HepG2 (cell line): ENCODE measurements around the gene TANGO6. TPM values are rescaled to one million over a fixed set of nuclear protein-coding genes. Genes with fewer than 3 reads are reported as not detected.

ENCODE experiments used
- FOXA3 ChIP-seq: IDR thresholded peaks from 2 replicates; pipeline ENCODE4 v1.6.1; 2016; ENCODE audit warnings: missing genetic modification reagents, missing compliant biosample characterization
- HOXA5 ChIP-seq: sonication (generic); formaldehyde crosslinking; IDR thresholded peaks from 2 replicates; pipeline ENCODE4 v1.4.0; 2020; ENCODE audit warnings: missing genetic modification reagents
- PAXIP1 ChIP-seq: sonication (generic); formaldehyde crosslinking; conservative IDR thresholded peaks from 2 replicates; pipeline ENCODE4 v1.4.0; 2020; ENCODE audit warnings: mild to moderate bottlenecking, missing genetic modification reagents, moderate library complexity
- STAT5B ChIP-seq: sonication (generic); formaldehyde crosslinking; IDR thresholded peaks from 2 replicates; pipeline ENCODE4 v1.4.0; 2020; ENCODE audit warnings: missing genetic modification reagents
- ZNF879 ChIP-seq: sonication (generic); formaldehyde crosslinking; IDR thresholded peaks from 2 replicates; pipeline ENCODE4 v1.8.1; 2023; ENCODE audit warnings: missing genetic modification reagents
- polyA plus RNA-seq, 8 experiments: library from polyadenylated mRNA; depleted of rRNA in 3 of 8; stranded (reverse) in 7 of 8; unstranded in 1 of 8; fragments of >200 nt; fragmentation: Illumina TruSeq in 4 of 8; extraction: Trizol in 4 of 8; gene quantifications; 2 replicates each; pipeline versions ENCODE4 v1.2.1 to v1.2.3, GENCODE V29; 2011 to 2016; ENCODE audit warnings: low read depth in 4 of 8, missing spikeins in 1 of 8, mixed read lengths in 1 of 8; ENCODE audit not compliant: insufficient read depth in 1 of 8
- total RNA-seq, 5 experiments: library from RNA; depleted of rRNA; stranded (reverse); fragments of >200 nt; fragmentation: Illumina TruSeq; extraction: Trizol; gene quantifications; 2 replicates each; pipeline ENCODE4 v1.2.3, GENCODE V29; 2016; ENCODE audit warnings: low read depth in 1 of 5
- TF ChIP-seq, protein P1 (sequence below): sonication (generic); formaldehyde crosslinking; IDR thresholded peaks from 2 replicates; pipeline ENCODE4 v1.5.0; 2020; ENCODE audit warnings: mild to moderate bottlenecking, missing genetic modification reagents, borderline replicate concordance

TANGO6 gene
- total and polyA plus RNA-seq, 2 of the 13 experiments (the other 11 are each of a cell fraction or from before 2014, with no cell fraction given) = 7.2 to 13.3 TPM

GRCh38 chr16:68893710-68894705 lies 50.7 kb downstream of the TANGO6 start (continued):
- TF ChIP-seq, protein P1, sequence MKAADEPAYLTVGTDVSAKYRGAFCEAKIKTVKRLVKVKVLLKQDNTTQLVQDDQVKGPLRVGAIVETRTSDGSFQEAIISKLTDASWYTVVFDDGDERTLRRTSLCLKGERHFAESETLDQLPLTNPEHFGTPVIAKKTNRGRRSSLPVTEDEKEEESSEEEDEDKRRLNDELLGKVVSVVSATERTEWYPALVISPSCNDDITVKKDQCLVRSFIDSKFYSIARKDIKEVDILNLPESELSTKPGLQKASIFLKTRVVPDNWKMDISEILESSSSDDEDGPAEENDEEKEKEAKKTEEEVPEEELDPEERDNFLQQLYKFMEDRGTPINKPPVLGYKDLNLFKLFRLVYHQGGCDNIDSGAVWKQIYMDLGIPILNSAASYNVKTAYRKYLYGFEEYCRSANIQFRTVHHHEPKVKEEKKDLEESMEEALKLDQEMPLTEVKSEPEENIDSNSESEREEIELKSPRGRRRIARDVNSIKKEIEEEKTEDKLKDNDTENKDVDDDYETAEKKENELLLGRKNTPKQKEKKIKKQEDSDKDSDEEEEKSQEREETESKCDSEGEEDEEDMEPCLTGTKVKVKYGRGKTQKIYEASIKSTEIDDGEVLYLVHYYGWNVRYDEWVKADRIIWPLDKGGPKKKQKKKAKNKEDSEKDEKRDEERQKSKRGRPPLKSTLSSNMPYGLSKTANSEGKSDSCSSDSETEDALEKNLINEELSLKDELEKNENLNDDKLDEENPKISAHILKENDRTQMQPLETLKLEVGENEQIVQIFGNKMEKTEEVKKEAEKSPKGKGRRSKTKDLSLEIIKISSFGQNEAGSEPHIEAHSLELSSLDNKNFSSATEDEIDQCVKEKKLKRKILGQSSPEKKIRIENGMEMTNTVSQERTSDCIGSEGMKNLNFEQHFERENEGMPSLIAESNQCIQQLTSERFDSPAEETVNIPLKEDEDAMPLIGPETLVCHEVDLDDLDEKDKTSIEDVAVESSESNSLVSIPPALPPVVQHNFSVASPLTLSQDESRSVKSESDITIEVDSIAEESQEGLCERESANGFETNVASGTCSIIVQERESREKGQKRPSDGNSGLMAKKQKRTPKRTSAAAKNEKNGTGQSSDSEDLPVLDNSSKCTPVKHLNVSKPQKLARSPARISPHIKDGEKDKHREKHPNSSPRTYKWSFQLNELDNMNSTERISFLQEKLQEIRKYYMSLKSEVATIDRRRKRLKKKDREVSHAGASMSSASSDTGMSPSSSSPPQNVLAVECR (CRISPR knock-in tag) = peak; percentile 41; the same call in 1 of the 2 replicates
- TF ChIP-seq FOXA3 (CRISPR knock-in tag) = peak; percentile 13; the same call in 1 of the 2 replicates
- TF ChIP-seq ZNF879 (CRISPR knock-in tag) = no peak
- TF ChIP-seq STAT5B = peak; percentile 35; the same call in 1 of the 2 replicates
- TF ChIP-seq PAXIP1 = 0 out of 2 replicates have a peak, but pooled peaks have one; percentile 14
- TF ChIP-seq HOXA5 (CRISPR knock-in tag) = 0 out of 2 replicates have a peak, but pooled peaks have one; percentile 38
